Endothelial cell of umbilical vein (primary cell): ENCODE measurements around the gene NXPH1.

Experiments
- POLR2A ChIP-seq: IDR thresholded peaks from 2 replicates; pipeline ENCODE4 v1.6.1; 2012; ENCODE audit warnings: low read depth, mild to moderate bottlenecking, control low read depth, low read length
- POLR2AphosphoS5 ChIP-seq: IDR thresholded peaks from 2 replicates; pipeline ENCODE4 v1.6.1; 2012; ENCODE audit warnings: low read depth, mild to moderate bottlenecking, control low read depth, low read length, moderate library complexity; ENCODE audit not compliant: insufficient read depth

DNA sequence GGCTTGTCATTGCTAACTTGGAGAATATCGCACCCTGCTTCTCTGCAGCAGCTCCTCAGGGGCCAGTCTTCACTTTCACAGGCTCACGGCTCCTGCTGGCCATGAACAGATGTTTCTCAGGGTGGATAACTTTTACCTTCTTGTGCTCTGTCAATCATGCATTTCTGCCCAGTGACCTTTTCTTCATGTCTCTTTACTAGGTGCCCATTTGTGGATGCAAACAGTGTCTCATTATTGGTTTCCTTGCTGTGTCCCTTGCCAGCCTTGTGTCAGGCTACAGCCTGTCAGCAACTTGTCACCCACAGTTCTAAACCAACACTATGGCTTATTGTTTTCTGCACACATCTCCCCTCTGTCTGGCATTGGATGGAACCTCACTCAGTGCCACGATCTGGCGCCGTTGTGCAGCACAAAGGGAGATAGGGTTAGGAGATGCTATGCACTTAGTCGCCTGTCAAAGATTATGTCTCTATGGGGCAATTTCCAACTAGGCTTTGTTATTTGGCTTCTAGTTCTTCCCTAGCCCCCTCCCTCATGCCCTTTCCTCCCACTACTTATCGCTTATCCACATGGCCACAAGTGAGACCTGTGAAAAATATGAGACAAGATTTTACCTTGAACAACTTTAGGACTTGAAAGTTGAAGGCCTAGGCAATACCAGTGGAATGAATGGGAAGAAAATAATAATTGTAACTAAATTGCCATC lies 45.7 kb upstream of the NXPH1 start:
- TF ChIP-seq POLR2AphosphoS5: no peak
- TF ChIP-seq POLR2A: no peak
